DMS153 (cell line): ENCODE data around the gene BAG3.
"Not testable (repeated sequence)": the region's sequence is repeated elsewhere in the genome, so short reads cannot be mapped to it uniquely, and the experiment has no call there.

Experiments used
- DNase-seq: peaks from one replicate; lab custom pipeline; 2025; lab: John Stamatoyannopoulos, UW

BAG3 gene

DNA sequence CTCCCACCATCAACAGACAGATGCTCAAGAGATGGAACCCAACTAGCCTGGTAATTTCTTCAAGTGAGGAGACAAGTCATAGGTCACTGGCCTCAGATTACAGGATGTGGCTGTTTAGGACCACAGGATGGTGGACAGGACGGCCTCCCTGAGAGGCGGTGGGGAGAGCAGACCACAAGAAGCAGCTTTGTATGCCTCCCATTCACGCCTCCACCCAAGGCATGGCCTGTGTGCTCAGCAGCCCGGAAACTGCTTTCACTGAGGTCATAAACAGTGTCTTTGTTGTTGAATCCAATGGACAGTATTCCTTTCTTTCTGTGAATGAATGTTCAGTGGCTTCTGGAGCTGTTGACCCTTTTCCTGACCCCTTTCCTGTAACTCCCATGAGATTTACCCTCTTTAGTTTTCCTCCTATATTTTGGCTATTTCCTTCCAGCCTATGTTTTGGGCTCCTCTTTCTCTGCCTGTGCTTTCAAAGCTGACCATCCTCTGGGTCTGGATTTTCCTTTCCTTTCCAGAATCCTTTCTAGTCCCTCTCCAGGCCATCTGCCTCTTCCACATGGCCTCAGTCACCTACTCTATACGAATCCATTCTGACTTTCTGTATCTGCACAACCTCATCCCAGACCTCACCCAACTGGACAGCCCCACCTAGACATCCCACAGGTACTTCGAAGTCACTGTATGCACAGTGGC, 42.2 kb downstream of the BAG3 start:
- DNase-seq, result no peak

DNA sequence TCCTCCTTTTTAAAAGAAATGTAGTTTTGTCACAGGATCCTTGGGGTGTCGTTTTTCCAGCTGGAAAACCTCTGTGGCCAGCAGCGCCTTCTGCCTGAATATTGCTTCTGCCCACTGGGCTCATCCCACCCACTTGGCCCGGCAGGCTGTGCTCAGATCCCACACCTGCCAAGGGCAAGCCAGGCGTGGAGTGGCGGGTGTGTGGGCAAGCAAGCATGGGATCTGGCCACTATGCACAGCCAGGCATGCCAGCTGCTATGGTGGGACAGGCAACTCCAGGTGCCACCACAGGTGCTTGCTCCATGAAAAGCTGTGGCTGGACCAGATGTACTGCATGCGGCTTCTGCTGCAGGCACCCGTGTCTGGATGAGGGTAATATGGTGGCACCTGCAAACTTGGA, 43.4 kb downstream of the BAG3 start:
- no peak for DNase-seq

DNA sequence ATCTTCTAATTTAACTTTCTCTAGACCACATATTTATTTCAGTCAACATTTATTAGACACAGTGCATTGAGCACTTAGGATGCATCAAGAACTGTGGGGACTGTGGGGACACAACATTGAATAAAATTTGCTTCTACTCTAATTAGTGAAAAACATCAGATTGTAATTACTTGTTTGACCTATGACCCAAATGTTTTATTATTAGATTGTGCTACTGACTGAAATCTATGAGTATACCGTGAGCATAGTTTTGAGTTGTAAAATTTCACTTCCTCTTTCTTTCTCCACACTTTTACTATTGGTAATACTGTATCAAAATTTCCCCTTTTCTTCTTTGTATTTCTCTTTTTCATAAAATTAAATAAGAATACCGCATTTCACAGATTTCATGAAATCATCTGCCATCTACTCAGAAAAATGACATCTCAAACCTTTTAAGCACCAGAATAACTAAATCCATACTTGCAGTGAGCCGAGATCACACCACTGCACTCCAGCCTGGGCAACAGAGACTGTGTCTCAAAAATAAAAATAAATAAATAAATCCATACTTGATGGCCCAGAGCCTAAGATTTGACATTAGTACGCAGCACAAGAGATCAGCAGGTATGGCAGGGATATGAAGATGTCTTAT, 49.3 kb downstream of the BAG3 start:
- DNase-seq, result no peak

DNA sequence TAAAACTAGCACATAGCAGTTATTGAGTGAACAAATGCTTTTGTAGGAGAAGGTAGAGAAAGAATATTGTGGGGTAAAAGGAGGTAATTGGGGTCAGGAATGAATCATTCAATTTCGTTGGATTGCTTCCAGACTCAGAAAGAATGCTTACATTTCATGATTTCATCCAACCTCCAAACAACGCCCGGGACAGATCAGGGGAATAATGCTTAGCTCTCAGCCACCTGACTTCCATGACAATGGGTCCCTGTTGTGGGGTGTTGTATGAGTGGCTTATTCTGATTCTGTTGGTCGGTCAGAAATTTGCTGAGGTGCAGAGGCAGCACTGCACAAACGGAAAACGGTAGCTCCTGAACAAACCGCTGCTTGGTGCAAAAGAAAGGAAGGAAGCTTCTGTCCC, 50.7 kb downstream of the BAG3 start:
- DNase-seq, result no peak

DNA sequence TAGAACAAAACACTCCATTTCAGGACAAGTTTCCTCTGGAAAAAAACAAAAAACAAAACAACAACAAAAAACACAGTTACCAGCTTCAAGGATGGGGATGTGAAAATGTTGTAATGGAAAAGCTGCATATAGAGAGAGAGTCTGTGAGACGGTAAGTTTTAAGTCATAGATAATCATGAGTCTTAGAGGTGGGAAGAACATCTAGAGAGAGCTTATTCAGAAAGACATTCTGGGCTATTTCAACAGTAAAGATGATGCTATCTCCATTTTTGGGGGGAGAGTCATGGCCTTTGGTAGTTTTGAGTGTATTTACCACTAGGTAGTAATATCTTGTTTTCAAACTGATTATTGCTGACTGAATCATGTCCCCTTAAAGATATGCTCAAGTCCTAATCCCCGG, 51.4 kb downstream of the BAG3 start:
- no peak for DNase-seq

DNA sequence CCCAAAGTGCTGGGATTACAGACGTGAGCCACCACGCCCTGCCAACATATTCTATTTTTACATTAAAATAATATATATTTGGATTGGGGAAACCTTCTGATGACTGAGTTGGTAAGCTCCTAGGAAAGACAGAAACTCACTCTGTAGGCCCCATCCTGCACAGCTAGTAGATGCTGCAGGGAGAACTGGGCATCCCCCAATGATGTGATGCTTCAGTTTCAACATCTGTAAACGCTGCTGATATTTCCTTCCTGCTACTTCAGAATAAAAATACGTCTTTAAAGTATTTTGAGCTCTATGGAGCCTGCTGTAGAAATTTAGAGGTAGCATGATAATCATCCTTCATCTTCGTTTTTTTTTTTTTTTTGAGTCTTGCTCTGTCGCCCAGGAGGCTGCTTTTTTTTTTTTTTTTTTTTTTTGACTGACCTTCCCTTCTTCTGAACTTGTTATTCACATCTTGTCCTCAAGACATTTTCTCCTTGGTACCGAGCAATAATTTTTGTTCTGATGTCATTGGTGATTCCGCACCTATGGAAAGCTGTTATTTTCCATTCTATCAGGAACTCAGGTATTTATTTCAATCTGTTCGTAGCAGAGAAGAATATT, 52.8 kb downstream of the BAG3 start:
- DNase-seq, result no peak

DNA sequence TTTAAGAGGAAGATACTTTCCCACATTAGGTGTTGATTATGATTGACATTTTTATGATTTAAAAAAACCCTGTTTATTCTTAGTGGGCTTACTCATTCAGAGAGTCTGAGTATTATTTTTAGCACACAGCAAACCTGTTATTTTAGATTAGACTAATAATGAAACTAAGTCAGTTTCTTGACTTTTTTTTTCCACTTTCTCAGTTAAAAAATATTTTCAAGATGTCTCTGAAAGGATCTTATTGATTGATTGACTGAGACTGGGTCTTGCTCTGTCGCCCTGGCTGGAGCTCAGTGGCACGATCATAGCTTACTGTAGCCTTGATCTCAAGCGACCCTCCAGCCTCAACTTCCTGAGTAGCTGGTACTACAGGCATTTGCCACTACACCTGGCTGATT, 54.3 kb downstream of the BAG3 start:
- DNase-seq, result no peak

DNA sequence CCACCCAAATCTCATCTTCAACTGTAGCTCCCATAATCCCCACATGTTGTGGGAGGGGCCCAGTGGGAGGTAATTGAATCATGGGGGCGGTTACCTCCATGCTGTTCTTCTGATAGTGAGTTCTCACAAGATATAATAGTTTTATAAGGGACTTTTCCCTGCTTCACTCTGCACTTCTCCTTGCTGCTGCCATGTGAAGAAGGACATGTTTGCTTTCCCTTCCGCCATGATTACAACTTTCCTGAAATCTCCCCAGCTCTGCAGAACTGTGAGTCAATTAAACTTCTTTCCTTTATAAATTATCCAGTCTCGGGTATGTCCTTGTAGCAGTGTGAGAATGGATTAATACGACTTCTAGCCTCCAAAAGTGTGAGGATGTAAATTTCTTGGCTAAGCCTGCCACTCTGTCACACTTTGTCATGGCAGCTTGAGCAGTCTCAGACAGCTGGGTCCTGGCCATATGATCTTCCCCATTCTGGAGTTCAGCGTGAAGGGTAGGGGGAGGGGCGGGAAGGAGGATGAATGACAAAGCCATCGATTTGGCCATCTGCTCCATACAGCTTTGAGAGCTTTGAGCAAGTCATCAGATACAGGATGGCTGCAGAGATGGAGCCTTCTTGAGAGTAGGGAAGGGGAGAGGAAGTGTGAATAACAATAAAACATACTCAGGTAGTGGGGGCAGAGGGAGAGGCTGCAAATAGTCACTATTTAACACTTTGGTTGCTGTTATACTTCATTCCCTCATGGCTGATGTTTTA, 55.5 kb downstream of the BAG3 start:
- DNase-seq, result no peak

DNA sequence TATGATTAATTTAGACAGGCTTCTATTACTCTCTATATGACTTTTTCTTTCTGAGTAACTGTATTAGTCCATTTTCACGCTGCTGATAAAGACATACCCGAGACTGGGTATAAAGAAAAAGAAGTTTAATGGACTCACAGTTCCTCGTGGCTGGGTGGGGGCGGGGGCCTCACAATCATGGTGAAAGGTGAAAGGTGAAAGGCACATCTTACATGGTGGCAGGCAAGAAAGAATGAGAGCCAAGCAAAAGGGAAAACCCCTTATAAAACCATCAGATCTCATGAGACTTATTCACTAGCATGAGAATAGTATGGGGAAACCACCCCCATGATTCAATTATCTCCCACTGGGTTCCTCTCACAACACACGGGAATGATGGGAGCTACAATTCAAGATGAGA, 56.2 kb downstream of the BAG3 start:
- DNase-seq, result not testable (repeated sequence)

DNA sequence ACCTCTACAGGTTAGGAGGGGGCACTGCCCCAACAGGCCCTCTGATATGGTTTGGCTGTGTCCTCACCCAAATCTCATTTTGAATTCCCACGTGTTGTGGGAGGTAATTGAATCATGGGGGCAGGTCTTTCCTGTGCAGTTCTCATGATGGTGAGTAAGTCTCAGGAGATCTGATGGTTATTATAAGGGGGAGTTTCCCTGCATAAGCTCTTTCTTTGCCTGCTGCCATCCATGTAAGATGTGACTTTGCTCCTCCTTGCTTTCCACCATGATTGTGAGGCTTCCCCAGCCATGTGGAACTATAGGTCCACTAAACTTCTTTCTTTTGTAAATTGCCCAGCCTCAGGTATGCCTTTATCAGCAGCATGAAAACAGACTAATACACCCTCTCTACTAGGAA, 59.8 kb downstream of the BAG3 start:
- not testable (repeated sequence) for DNase-seq

DNA sequence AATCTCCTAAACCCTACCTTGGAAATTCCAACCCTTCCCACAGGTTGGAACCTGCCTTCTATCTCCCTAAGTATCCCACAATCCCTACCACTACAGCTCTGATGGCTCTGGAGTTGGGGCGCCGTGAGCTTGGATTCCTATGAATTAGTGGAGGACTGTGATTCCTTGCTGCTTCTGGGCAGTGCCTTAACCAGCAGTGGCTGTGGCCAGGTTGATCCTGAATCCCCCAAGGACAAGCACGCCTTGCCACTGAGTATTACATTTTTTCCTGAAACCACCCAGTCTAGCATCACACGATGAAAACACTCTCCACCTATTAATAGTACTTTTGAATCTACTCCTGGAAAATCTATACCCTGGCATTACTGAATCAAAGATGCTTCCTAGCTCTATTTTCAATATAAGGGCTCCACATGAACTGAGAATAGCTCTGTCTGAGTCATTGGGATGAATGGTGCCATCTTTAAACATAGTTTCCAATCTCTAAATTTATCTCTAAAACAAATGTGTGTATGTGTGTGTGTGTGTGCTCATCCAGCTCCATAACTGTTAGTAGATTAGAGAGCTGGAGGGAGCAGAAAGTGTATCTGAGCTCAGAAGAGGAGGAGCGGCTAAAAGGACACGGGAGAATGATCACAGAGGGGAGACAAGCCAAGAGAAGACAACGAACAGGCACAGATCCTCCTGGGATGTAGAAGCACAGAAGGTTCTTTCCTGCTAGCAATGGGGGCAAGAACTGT, 62.7 kb downstream of the BAG3 start:
- no peak for DNase-seq

DNA sequence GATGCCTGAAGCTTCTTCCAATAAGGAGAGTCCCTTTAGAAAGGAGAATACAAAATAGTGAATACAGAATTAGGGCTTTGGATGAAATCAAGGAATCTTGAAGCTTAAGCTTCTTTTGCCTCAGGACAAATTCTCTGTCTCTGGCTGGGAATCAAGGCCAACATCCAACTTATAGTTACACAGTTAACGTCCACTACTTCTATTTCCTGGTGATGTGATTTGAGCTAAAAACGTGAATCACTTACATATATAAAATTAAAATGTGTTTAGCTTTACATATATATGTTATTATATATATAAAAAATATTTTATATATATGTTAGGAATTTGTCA, 63.3 kb downstream of the BAG3 start:
- no peak for DNase-seq

DNA sequence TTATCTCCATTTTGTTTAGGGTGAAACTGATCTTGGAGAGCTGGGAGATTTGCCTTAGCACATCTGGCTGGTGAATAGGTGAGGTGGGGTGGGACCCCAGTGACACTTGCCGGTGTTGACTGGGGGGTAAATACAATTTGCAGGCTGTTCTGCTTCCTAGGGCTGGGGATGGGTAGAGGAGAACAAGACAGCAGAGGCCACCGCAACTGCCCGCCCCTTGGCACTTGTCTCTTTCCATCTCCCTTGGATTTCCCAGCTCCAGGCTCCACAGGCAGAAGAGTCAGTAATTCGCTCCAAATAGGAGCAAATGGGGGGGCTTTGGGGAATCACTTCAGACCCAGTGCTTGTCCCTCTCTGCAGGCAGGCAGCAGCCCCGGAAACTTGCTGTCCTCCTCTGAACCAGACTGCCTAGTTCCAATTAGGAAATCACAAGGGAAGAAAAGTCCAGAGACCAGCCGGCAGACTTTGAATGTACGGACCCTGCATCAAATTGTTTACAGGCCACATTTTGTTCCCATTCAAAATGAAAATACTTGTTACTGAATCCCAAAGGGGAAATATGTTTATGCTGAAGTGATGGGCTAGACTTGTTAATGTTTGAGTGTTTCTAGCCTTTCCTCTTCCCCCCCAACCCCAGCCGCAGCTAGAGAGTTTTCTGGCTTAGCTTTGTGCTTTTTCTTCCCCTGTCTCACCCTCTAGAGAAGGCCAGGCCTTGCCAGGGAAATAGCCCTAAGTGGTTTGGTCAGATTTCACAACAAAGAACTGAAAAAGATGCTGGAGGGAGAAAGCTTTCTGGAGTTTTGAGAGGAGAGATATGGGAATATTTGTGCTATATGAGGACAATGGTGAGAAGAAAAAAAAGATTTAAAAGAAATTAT, 64.7 kb downstream of the BAG3 start:
- no peak for DNase-seq

DNA sequence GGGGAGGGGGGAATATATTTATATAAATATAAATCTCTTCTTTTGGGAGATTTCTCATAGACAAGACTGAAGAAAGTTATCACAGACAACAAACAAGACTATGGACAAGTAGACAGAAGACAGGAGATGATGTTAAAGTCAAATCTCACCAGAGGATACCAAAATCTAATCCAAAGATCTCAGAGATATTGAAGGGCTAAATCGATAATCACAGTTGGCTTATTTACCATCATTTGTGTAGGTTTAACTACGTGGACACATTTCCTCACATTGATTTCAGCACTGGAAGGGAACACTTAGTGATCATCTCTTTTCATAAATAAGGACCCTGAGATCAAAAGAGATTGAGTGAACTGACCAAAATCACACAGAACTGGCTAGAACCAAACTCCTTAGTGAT, 72.0 kb downstream of the BAG3 start:
- DNase-seq, result no peak

DNA sequence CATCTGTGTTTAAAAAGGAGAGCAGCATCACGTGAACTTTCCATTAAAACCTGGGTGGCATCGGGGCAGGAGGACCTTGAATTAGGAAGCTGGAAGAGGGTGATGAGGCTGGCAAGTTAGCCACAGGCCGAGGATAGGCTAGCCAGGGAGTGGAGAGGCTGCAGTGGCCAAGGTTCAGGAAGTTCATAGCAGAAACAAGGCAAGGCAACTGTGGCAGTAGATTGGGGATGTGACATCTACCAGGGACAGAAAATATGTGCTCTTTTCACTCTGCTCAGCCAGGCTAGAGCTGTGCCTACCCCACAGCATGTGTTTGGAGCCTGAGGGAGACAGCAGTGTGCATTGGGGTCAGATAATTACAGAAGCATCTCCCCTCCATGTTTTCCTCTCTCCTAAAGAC, 72.4 kb downstream of the BAG3 start:
- DNase-seq, result no peak

DNA sequence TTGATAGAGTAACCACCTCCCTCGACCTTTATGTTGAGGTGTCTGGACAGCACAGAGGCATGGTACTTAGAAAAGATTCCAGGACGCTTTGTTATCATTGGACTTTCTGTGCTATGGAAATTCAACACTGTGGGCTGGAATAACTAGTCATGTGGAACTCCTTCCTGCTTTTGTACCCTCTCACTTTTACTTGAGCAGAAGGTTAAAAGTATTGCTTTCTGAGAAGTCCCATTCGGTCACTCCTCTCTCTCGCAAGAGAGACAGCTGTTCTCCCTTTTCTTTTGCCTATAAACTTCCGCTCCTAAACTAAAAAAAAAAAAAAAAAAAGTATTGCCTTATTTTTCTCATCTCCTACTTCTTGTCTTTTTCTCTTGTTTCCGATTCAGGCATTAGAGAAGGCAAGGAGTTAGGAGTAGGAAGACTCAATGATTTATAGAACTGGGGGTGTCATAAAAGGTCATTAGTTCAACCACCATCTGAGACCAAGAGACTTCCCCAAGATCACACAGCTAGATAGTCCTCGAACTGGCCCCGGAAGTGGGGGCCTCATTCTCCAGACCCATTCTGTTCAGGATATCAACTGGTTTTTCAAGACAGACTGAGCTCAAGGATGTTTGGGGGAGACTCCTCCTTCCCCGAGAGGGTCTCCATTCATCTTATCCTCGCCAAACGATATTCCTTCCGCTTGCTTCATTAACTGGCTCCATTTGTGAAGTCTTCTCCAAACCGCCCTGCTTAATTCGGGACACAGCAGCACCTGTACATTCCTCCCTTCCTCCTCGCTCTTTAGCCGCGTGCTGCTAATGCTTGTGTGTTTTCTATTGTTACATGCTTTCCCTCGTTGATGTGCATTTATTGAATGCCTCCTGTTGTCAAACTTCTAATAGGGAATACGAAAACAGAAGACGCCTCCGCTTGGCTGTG, 73.7 kb downstream of the BAG3 start:
- no peak for DNase-seq

DNA sequence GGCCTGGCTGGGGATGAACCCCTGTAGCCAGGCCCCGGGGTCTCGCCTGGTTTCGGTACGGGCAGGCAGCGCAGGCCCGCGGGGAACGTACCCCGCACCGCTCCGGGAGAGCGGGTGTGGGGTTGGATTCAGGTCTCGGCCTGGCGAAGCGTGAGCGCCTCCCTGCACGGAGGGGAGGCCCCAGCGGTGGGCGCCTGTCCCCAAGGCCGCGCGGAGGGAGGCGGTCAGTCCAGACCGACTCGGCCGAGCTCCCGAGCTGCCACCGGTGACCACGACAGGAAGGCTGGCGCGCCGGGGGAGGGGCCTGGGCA, 74.3 kb downstream of the BAG3 start:
- no peak for DNase-seq

DNA sequence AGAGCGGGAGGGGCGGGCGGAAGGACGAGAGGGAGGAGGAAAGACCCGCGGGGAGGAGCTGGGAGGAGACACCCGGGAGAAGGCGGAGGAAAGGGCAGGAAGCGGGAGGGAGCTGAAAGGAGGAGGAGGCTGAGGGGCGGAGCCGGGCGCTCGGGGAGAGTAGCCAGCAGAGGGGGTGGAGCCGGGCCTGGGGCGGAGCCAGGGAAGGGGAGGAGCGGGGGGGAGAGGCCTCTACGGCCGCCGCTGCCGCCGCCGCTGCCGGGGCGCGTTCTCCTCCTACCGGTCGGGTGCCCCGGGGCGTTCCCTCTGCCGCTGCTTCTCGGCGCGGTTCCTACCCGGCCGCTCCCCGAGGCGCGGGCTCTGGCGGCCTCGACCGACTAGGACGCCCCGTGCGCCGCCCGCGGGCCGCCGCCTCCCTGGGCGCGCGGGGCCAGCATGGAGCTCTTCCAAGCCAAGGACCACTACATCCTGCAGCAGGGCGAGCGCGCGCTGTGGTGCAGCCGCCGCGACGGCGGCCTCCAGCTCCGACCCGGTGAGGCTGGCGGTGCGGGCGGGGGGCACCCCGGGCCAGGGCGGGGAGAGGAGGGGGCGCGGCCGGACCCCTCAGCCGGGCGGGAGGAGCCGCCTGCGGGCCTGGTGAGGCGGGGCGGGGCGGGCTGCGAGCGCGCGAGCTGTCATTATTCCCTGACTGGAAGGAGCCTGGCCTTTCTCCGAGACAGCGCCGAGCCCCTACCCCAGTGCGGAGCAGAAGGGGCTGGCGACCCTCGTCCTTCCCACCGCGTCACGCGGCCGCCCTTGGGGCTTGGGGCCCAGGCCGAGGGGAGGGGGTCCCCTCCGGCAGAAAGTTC, 74.9 kb downstream of the BAG3 start, which contains the start of gene INPP5F:
Gene INPP5F, plus strand, starts transcription at position 223 of the 848 bp plus-strand sequence. Its CDS starts 213 bp downstream, at position 436.
- peak; percentile 95 for DNase-seq

DNA sequence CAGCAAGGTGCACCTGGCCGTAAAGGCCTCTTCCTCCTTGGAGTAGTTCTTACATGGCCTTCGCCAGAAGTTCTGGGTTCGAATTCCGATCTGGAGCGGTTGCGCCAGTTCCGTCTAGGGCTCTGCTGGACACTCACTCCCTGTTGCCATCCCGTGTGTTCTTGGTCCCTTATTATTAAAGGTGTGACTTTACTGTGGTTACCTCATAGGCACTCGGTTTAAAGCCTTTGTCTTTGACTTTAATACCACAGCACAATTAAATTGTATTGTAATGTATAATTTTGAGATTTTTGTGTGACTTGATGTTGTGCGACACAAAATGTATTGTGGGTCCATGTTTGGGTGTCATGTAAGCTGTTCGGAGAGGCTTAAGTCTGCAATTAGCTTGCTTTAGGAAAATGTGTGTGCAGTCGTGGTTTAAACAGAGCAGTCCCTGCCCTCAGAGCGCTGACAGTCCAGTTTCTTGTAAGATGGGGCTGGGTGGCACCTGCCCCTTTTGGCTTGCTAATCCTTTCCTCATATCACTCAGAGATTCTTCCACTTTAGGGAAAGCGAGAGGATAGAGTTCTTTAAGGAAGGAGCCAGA, 75.6 kb downstream of the BAG3 start:
- no peak for DNase-seq
